AG09309 (cell line): ENCODE measurements around the gene CD8B.

Experiments
- DNase-seq: peaks from one replicate; pipeline ENCODE4 v3.0.0-alpha.2; 2010; ENCODE audit warnings: low read depth
- H3K4me3 ChIP-seq: 2 replicates; pipeline ENCODE4 v1.5.1; 2011; ENCODE audit warnings: mild to moderate bottlenecking, low read depth, low read length, moderate library complexity; ENCODE audit not compliant: control insufficient read depth
- CTCF ChIP-seq: IDR thresholded peaks from 2 replicates; pipeline ENCODE4 v1.5.1; 2011; ENCODE audit warnings: mild to moderate bottlenecking, low read depth, low read length, inconsistent platforms; ENCODE audit not compliant: insufficient read depth, control insufficient read depth; ENCODE audit errors: missing control alignments

CD8B gene

GRCh38 chr2:86806059-86806857 is 55.4 kb downstream of the CD8B start:
- no peak overlapping the region for H3K4me3 ChIP-seq
- no peak for TF ChIP-seq CTCF
- no peak for DNase-seq

GRCh38 chr2:86800856-86801567 is 60.7 kb downstream of the CD8B start:
- no peak for TF ChIP-seq CTCF
- DNase-seq, result no peak
- H3K4me3 ChIP-seq, result no peak overlapping the region

GRCh38 chr2:86794861-86795260 is 66.8 kb downstream of the CD8B start:
- no peak for TF ChIP-seq CTCF
- DNase-seq, result no peak
- H3K4me3 ChIP-seq, result no peak overlapping the region

- no peak for TF ChIP-seq CTCF
- no peak overlapping the region for H3K4me3 ChIP-seq
- no peak for DNase-seq
Observed at GRCh38 chr2:86793752-86794151, 67.9 kb downstream of the CD8B start.

GRCh38 chr2:86791573-86791972 is 70.1 kb downstream of the CD8B start:
- DNase-seq, result no peak
- H3K4me3 ChIP-seq, result no peak overlapping the region

More at GRCh38 chr2:86791573-86791972, 70.1 kb downstream of the CD8B start:
- no peak for TF ChIP-seq CTCF
